Testis (tissue), 2 donors: Measurements from ENCODE around the gene SERPINB6.

Experiments used
- POLR2A ChIP-seq: fragments of 450-650 bp; IDR thresholded peaks from one replicate; pipeline ENCODE4 v1.6.1; 2017; ENCODE audit warnings: antibody characterized with exemption, mild to moderate bottlenecking, moderate library complexity
- TF ChIP-seq, protein P1 (sequence below), 3 experiments: fragments of 450-650 bp in 2 of 3; fragments of 200-600 bp in 1 of 3; sonication (generic) in 1 of 3; IDR thresholded peaks; one replicate each; pipeline ENCODE4 v1.5.1; 2016 to 2019; ENCODE audit warnings: antibody characterized with exemption in 3 of 3, mild to moderate bottlenecking in 2 of 3, moderate library complexity in 1 of 3

DNA sequence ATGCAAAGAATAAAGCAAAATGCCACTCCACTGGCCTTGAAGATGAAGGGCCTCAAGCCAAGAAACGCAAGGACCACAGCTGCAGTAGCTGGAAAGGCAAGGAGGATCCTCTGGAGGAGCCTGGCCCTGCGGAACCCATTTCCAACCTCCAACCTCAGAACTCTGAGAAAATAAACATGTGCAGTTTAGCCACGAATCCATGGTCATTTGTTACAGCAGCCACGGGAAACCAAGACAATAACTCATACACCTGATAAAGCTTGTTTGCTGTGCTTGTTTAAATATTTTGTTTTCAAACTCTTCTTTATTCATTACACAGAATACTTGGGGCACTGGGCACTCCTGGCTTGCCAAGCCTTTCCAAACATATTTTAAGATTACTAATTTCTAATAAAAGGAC is 10.4 kb downstream of the SERPINB6 start:
- TF ChIP-seq, protein P1, sequence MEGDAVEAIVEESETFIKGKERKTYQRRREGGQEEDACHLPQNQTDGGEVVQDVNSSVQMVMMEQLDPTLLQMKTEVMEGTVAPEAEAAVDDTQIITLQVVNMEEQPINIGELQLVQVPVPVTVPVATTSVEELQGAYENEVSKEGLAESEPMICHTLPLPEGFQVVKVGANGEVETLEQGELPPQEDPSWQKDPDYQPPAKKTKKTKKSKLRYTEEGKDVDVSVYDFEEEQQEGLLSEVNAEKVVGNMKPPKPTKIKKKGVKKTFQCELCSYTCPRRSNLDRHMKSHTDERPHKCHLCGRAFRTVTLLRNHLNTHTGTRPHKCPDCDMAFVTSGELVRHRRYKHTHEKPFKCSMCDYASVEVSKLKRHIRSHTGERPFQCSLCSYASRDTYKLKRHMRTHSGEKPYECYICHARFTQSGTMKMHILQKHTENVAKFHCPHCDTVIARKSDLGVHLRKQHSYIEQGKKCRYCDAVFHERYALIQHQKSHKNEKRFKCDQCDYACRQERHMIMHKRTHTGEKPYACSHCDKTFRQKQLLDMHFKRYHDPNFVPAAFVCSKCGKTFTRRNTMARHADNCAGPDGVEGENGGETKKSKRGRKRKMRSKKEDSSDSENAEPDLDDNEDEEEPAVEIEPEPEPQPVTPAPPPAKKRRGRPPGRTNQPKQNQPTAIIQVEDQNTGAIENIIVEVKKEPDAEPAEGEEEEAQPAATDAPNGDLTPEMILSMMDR (IDR thresholded peaks at IDR 0.05), result no peak
- no peak for TF ChIP-seq POLR2A
